ENCODE data around the gene DOC2B.

Gene DOC2B

GRCh38 chr17:162689-163088, 18.8 kb downstream of the DOC2B start:
- no peak for DNase-seq (ENCODE audit: low spot score)

- DNase-seq (ENCODE audit: low spot score), result no peak
These were observed 20.0 kb downstream of the DOC2B start for GRCh38 chr17:161481-161880.

GRCh38 chr17:160336-160735, 21.1 kb downstream of the DOC2B start:
- no peak for DNase-seq (ENCODE audit: low spot score)

DNA sequence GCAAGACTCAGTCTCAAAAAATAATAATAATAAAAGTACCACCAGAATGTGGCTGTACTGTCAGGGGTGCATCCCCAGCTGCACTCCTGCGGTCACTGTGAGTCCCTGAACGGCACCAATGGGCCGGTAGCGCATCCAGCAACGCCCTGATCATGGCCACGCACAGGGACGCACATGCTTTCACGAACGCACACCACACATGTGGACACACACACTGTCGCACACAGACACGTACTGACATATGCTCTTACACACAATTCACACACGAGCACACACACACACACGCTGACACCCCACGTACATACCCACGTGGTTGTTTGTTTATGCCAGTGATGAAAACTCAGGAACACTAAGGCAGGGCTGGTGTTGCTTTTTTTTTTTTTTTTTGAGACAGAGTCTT, 21.8 kb downstream of the DOC2B start:
- DNase-seq (ENCODE audit: low spot score), result no peak

GRCh38 chr17:158379-158778, 23.1 kb downstream of the DOC2B start:
- DNase-seq (ENCODE audit: low spot score), result no peak

- no peak for DNase-seq (ENCODE audit: low spot score)
These were observed 23.5 kb downstream of the DOC2B start for GRCh38 chr17:157901-158300.

DNA sequence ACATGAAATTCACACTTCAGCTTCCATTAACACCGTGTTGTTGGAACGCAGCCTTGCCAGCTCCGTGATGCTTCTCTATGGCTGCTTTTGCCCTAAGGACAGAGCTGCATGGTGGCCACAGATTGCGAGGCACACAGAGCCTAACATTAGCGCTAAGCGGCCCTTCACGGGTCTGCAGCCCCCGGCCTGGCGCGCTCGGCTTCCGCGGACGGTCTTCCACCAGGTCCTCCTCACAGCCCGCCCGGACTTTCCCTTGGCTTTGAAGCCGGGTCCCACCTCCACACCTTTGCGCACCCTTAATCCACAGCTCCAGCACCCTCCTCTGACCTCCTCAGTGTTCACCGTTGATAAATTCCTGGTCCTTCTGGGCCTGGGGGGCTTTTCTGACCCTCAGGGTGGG, 24.5 kb downstream of the DOC2B start:
- no peak for DNase-seq (ENCODE audit: low spot score)

GRCh38 chr17:156094-156621, 25.3 kb downstream of the DOC2B start:
- no peak for DNase-seq (ENCODE audit: low spot score)

DNA sequence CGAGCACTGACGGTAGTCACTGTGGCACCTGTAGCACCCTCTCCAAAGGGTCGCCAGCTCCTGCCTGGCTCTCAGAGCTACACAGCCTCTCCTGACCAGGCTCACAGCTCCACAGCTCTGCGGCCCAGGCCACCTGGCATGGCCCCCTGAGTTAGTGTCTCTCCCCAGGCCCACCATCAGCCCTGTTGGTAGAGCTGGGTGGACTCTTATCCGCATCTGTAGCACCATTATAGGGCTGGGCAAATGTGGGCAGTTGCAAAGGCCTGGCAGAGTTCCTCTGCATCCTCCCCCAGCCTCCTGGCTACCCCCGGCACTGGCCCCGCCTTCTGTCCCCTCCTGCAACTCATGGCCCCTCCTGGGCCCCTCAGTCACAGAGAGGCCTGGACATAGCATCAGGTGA, 25.9 kb downstream of the DOC2B start:
- DNase-seq (ENCODE audit: low spot score), result no peak

GRCh38 chr17:153851-154250, 27.6 kb downstream of the DOC2B start:
- DNase-seq (ENCODE audit: low spot score), result no peak

- DNase-seq (ENCODE audit: low spot score), result no peak
These were observed 28.5 kb downstream of the DOC2B start for GRCh38 chr17:152860-153420.

DNA sequence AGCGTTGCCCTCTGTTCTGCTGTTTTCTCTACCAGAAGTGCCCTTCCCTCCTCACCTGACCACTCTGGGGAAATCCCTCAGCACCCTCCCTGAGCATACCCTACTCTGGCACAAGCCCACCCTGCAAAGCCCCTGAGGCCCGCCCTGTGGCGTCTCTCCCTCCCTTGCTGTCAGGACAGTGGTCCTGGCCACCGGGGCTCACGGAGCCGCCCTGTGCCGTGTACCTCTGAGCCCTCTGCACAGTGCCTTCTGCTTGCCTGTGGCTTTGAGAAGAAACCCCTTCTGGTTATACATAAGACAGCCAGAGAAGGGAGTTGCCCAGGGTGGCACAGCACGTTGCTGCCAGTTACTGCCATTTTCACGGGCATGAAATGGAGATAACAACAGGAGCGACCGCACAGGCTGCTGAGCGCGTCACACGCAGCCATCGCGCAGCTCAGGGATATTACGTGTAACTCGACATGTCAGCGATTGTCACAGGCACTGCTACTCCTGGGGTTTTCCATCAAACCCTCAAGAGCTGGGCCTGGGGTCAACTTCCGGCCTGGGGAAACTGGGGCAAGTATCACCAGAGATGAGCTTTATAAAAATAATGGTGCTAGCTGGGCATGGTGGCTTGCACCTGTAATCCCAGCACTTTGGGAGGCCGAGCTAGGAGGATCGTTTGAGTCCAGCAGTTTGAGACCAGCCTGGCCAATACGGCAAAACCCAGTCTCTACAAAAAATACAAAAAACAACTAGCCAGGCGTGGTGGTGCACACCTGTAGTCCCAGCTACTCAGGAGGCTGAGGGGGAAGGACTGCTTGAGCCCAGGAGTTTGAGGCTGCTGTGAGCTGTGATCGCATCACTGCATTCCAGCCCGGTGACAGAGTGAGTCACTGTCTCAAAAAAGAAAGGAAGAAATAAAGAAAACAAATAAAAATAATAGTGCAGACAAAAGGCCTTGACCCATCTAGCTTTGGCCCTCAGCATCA, 29.3 kb downstream of the DOC2B start:
- DNase-seq (ENCODE audit: low spot score), result no peak

- DNase-seq (ENCODE audit: low spot score), result no peak
These were observed 30.4 kb downstream of the DOC2B start for GRCh38 chr17:151004-151403.

GRCh38 chr17:149897-150584, 31.4 kb downstream of the DOC2B start:
- no peak for DNase-seq (ENCODE audit: low spot score)

DNA sequence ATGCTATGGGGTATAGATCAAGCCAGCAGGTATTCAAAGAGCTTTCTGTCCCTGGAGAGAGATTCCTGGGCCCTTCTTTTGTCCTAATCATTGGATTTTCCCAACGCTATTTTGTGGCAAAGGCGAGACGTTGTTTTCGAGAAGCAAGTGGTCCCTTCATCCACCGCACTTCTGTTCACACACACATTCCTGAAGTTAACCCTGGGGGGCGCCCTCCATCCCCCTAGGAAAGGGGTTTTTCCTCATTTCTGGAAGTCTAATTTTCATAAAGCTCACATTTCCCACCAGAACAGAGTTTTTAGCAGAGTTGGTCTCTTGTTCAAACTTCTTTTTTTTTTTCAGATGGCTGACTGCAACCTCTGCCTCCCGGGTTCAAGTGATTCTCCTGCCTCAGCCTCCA, 32.2 kb downstream of the DOC2B start:
- DNase-seq (ENCODE audit: low spot score), result no peak

DNA sequence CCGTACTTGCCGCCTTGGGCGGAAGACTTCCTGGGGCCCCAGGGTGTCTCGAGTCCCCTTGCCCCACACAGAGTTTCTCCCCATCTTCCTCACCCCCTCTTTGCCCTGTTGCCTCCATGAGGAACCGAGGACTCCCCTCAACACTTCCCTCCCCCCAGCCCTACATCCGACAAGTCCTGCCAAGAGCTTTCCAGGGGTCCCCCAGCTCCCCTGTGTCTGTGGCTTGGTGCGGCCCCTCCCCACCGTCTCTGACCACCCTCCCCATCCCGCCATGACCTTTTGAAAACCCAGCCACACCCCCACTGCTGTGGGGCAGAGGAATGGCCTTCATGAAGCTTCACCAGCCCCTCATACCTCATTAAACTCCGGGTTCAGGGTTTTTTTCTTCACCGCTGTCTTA, 32.7 kb downstream of the DOC2B start:
- DNase-seq (ENCODE audit: low spot score), result no peak

DNA sequence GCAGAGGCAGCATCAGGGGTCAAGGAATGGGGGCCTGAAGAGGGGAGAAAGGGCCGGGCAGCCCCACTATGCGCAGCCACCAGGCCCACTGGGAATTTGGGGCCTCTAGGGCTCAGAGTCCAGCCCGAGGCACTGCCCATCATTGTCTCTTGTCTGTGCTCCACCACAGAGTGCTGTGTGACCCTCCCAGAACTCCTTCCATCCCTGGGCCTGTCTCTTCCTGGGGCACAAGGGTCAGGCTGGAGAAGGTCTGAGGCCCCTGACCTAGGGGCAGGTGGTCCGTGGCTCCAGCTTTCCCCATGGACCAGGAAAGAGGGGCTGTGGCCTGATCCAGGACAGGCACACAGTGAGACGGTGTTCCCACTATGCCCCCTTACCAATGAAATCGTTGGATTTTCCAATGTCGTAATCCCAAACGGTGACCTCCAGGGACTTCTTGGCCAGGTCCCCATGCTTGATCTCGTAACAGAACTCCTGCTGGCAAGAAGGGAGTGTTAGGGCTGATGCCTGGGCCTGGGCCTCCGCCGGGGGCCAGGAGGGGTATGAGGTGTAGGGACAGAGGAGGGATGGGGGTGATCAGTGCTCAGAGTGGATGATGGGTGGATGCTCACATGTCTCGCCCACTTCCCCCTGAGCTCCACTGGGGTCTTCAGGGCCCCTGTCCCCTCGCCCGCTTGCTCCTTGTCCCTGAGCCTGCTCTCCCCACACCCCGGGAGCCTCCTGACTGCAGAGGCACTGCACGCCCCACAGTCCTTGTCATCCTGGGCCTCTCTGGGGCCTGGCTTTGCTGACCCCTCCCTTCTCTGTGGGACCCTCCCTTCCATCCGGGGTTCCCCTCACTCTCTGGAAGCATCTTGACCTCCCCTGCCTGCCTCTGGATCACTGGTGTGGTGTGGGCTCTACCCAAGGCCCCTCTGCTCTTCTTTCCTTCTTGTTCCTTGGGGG, 33.4 kb downstream of the DOC2B start:
- no peak for DNase-seq (ENCODE audit: low spot score)

GRCh38 chr17:146983-147761, 34.3 kb downstream of the DOC2B start:
- no peak for DNase-seq (ENCODE audit: low spot score)

GRCh38 chr17:146546-146945, 34.9 kb downstream of the DOC2B start:
- DNase-seq (ENCODE audit: low spot score), result no peak

DNA sequence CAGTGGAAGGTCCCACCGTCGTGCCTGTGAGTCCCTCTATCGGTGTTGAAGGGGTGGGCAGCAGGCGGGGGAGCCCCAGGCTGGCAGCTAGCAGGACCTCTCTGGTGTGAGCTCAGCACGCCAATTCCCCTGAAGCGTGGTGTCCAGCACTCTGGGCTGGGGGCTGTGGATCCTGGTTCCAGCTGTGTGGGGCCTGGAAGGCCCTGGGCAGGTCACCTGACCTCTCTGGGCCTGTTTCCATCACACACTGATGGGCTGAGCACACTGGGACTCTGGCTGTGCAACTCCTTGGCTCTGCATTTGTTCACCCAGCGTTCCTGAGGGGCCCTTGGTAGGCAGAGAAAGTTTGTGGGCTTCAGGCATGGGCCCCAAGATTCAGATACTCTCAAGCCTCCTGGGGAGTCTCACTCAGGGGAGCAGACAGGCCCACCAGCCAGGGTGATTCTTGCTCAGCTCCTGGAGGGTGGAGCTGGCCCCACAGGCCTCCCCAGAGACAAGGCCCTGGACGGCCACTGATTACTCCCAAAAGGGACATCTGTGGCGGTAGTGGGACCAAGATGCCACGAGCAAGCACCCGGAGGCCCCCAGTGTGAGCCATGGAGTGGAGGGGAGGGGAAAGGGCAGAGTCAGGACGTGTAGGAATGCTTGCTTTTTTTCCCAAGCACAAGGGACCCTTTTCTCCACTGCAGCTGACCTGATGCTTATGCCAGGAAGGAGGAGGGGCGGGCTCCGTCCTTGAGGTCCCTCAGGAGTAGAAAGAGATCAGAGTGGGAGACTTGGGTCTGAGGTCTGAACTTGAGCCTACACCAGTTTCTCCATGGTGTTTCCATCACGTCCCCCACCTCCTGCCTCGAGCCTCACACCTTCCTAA, 35.5 kb downstream of the DOC2B start:
- no peak for DNase-seq (ENCODE audit: low spot score)
